GM12878 (cell line): Measurements from ENCODE around the gene TDRD9. TPM values are rescaled to one million over a fixed set of nuclear protein-coding genes. Genes with fewer than 3 reads are reported as not detected.

Experiments used
- ATAC-seq: fragments of 200-7000 bp; cut with Tn5 transposase; 3 replicates; pipeline ENCODE4 v1.9.1; 2020; ENCODE audit warnings: mild to moderate bottlenecking, moderate library complexity
- BruUV-seq: library from RNA; stranded (reverse); fragments of 400-500 nt; replicated peaks from 2 replicates; lab custom pipeline; 2021; lab: Mats Ljungman, UMichigan
- CTCF ChIA-PET: fragments of 300-600 bp; sonication (Branson Sonifier 250); formaldehyde crosslinking; extraction: SDS; loops from one replicate; lab custom pipeline; 2021; ENCODE audit warnings: inconsistent platforms; lab: Yijun Ruan, JAX
- POLR2A ChIA-PET: fragments of 350-600 bp; formaldehyde crosslinking; extraction: SDS; loops from one replicate; lab custom pipeline; 2021; ENCODE audit warnings: inconsistent platforms; lab: Charles Lee
- RAD21 ChIA-PET: fragments of 300-600 bp; sonication (Branson Sonifier 250); formaldehyde crosslinking; loops from one replicate; lab custom pipeline; 2023; ENCODE audit warnings: antibody characterized with exemption; ENCODE audit not compliant: unreplicated experiment; lab: Charles Lee
- SMC1A ChIA-PET: fragments of 300-600 bp; sonication (Branson Sonifier 250); formaldehyde crosslinking; loops from one replicate; lab custom pipeline; 2023; ENCODE audit not compliant: unreplicated experiment, uncharacterized antibody; lab: Charles Lee
- DNase-seq: peaks from one replicate; pipeline ENCODE4 v3.0.0-alpha.2; 2011; ENCODE audit warnings: low read depth, low spot score
- FAIRE-seq: peaks from 3 replicates; lab custom pipeline; 2011; peaks lifted over from hg19 to GRCh38; lab: Jason Lieb, UNC
- H2AFZ ChIP-seq: 2 replicates; pipeline ENCODE4 v1.6.0; 2011; ENCODE audit warnings: low read depth, low read length, control low read depth; ENCODE audit not compliant: control insufficient read depth
- H3K27ac ChIP-seq: 2 replicates; pipeline ENCODE4 v1.5.1; 2011; ENCODE audit warnings: control low read depth; ENCODE audit not compliant: control insufficient read depth, insufficient read depth
- H3K27me3 ChIP-seq, 2 experiments: replicated peaks in 1 of 2; 2 replicates each; pipeline versions ENCODE4 v1.6.0 to v1.6.1; 2011; ENCODE audit warnings: low read length in 1 of 2; ENCODE audit not compliant: control insufficient read depth in 2 of 2, insufficient read depth in 2 of 2
- H3K36me3 ChIP-seq, 2 experiments: 2 replicates each; pipeline ENCODE4 v1.5.1; 2011; ENCODE audit warnings: low read length in 1 of 2; ENCODE audit not compliant: control insufficient read depth in 2 of 2, insufficient read depth in 2 of 2
- H3K4me1 ChIP-seq: 2 replicates; pipeline ENCODE4 v1.6.1; 2011; ENCODE audit warnings: mild to moderate bottlenecking, low read length, moderate library complexity, mixed read lengths; ENCODE audit not compliant: control insufficient read depth, insufficient read depth
- H3K4me2 ChIP-seq: 2 replicates; pipeline ENCODE4 v1.6.0; 2011; ENCODE audit warnings: control low read depth; ENCODE audit not compliant: control insufficient read depth, insufficient read depth
- H3K4me3 ChIP-seq: fragments of 200-600 bp; sonication (generic); 2 replicates; pipeline ENCODE4 v1.5.1; 2016
- H3K79me2 ChIP-seq: 2 replicates; pipeline ENCODE4 v1.6.0; 2011; ENCODE audit warnings: low read length; ENCODE audit not compliant: control insufficient read depth, insufficient read depth
- H3K9ac ChIP-seq: 2 replicates; pipeline ENCODE4 v1.8.0; 2011; ENCODE audit warnings: low read length, control low read depth, mixed read lengths; ENCODE audit not compliant: control insufficient read depth, insufficient read depth
- H3K9me3 ChIP-seq: replicated peaks from 3 replicates; pipeline ENCODE4 v1.5.1; 2011; ENCODE audit warnings: mild to moderate bottlenecking, low read length; ENCODE audit not compliant: control insufficient read depth, insufficient read depth
- H4K20me1 ChIP-seq: 2 replicates; pipeline ENCODE4 v1.6.0; 2011; ENCODE audit not compliant: control insufficient read depth, insufficient read depth
- CBFB ChIP-seq: IDR thresholded peaks from 2 replicates; pipeline ENCODE4 v1.6.1; 2016; ENCODE audit warnings: antibody characterized with exemption, low read depth
- CTCF ChIP-seq, 3 experiments: IDR thresholded peaks in 2 of 3; conservative IDR thresholded peaks in 1 of 3; 2 replicates each; pipeline ENCODE4 v1.5.1; 2011; ENCODE audit warnings: low read depth in 3 of 3, low read length in 3 of 3, mild to moderate bottlenecking in 3 of 3, control low read depth in 2 of 3, moderate library complexity in 2 of 3, inconsistent platforms in 1 of 3, mixed read lengths in 1 of 3; ENCODE audit not compliant: control insufficient read depth in 2 of 3, insufficient read depth in 1 of 3; ENCODE audit errors: extremely low read depth in 1 of 3
- IRF3 ChIP-seq: fragments of 450-650 bp; IDR thresholded peaks from 2 replicates; pipeline ENCODE4 v1.6.1; 2014; ENCODE audit warnings: mild to moderate bottlenecking
- KLF5 ChIP-seq: fragments of 450-650 bp; IDR thresholded peaks from 2 replicates; pipeline ENCODE4 v1.6.1; 2014; ENCODE audit warnings: mild to moderate bottlenecking; ENCODE audit not compliant: partially characterized antibody
- RAD51 ChIP-seq: fragments of 450-650 bp; IDR thresholded peaks from 2 replicates; pipeline ENCODE4 v1.6.1; 2016; ENCODE audit warnings: moderate library complexity, mild to moderate bottlenecking, inconsistent platforms
- SMC3 ChIP-seq: IDR thresholded peaks from 2 replicates; pipeline ENCODE4 v1.6.1; 2011; ENCODE audit warnings: low read length, improper control_type of control experiment, borderline replicate concordance
- USF2 ChIP-seq: IDR thresholded peaks from 2 replicates; pipeline ENCODE4 v1.6.1; 2011; ENCODE audit warnings: low read depth, low read length, improper control_type of control experiment, borderline replicate concordance
- ZNF384 ChIP-seq: IDR thresholded peaks from 2 replicates; pipeline ENCODE4 v1.6.1; 2012; ENCODE audit warnings: low read depth, mild to moderate bottlenecking, low read length, improper control_type of control experiment, borderline replicate concordance
- WGBS: methylation state at CpG from one replicate; pipeline ENCODE4 v1.1.6; 2016; ENCODE audit warnings: low lambda C conversion rate; ENCODE audit not compliant: insufficient replicate concordance, insufficient coverage; ENCODE audit errors: missing lambda C conversion rate; 5-methylcytosine and 5-hydroxymethylcytosine counted together
- in situ Hi-C: fragments of 300-500 bp; cut with MboI; formaldehyde crosslinking; loops from 9 replicates; pipeline ENCODE4 v1.14.3; 2018; ENCODE audit warnings: mixed read lengths
- intact Hi-C: fragments of 100-400 bp; cut with micrococcal nuclease; formaldehyde crosslinking; loops from one replicate; pipeline ENCODE4 v1.14.2; 2022; ENCODE audit not compliant: unreplicated experiment
- polyA plus RNA-seq, 11 experiments: library from polyadenylated mRNA; depleted of rRNA in 4 of 11; unstranded in 6 of 11; stranded (reverse) in 5 of 11; fragments of >200 nt; fragmentation: Nextera tagmentation in 4 of 11; fragmentation: Illumina TruSeq in 1 of 11; extraction: Ambion mirVana in 4 of 11; extraction: Trizol in 1 of 11; gene quantifications; 1 replicate in 1 of 11; 2 replicates in 10 of 11; pipeline versions ENCODE4 v1.2.1 to v1.2.3, GENCODE V29; 2011 to 2016; ENCODE audit warnings: inconsistent platforms in 2 of 11, missing spikeins in 2 of 11, low read depth in 1 of 11
- total RNA-seq, 4 experiments: library from RNA; depleted of rRNA in 3 of 4; stranded (reverse); fragments of >200 nt in 3 of 4; fragmentation: Illumina TruSeq in 1 of 4; extraction: Trizol in 1 of 4; gene quantifications; 2 replicates each; pipeline versions ENCODE4 v1.2.1 to v1.2.3, GENCODE V29; 2013 to 2021

The TDRD9 gene
- total and polyA plus RNA-seq, 10 of the 15 experiments (the other 5 are each of a cell fraction or from before 2014, with no cell fraction given) = 0.12 TPM; not detected in 9

GRCh38 chr14:104087505-104087904 is 159.2 kb downstream of the TDRD9 start:
- H3K27me3 ChIP-seq = no peaks in the 10 kb centered on the region
- H3K79me2 ChIP-seq = no peaks in the 10 kb centered on the region
- no peaks in the 10 kb centered on the region for H4K20me1 ChIP-seq
- no TSS peak for BruUV-seq
- WGBS = 48% methylated on average over 17 of the region's 17 CpGs
- CTCF ChIA-PET = no interaction called here
- intact Hi-C loops = no loop called here
- no peak for ATAC-seq
- H3K9me3 ChIP-seq = no peaks in the 10 kb centered on the region
- H3K9ac ChIP-seq = no peak overlapping the region
- in situ Hi-C loops = no loop called here
- TF ChIP-seq CTCF (IDR thresholded peaks at IDR 0.05 in 2 of 3, conservative IDR thresholded peaks at IDR 0.05 in 1 of 3; ENCODE audit: control insufficient read depth in 2 of 3, extremely low read depth in 1 of 3, insufficient read depth in 1 of 3, low read depth in 3 of 3, low read length in 3 of 3) (no peak), KLF5 (no peak), ZNF384 (no peak), USF2 (no peak), IRF3 (no peak), RAD51 (no peak), CBFB (no peak), SMC3 (no peak)
- no peak overlapping the region for H3K4me2 ChIP-seq
- DNase-seq = no peak
- POLR2A ChIA-PET = no interaction called here
- no peak overlapping the region for H3K27ac ChIP-seq
- no peak for FAIRE-seq
- no peak overlapping the region for H2AFZ ChIP-seq
- no peak overlapping the region for H3K4me3 ChIP-seq
- SMC1A ChIA-PET = no interaction called here
- H3K36me3 ChIP-seq = no peaks in the 10 kb centered on the region
- RAD21 ChIA-PET = no interaction called here
- H3K4me1 ChIP-seq = no peaks in the 10 kb centered on the region
